ENCODE data around the gene SNRNP27.

The SNRNP27 gene

DNA sequence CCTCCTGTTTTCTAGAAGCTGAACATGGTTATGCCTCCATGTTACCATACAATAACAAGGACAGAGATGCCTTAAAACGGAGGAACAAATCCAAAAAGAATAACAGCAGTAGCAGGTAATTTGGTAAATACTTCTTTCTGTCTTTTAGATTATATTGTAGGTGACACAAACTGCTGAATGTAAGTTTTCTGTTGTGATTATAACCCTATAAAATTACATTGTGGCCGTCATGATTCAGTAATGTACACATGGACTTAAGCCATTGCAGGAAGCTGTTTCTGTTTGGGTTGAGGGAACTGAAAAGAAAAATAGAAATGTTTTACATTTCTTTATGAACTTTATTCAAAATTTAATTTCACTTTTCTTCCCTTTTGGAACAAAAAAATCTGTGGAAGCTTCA is 22.4 kb downstream of the SNRNP27 start:
- no peak for DNase-seq (ENCODE audit: low read depth)

DNA sequence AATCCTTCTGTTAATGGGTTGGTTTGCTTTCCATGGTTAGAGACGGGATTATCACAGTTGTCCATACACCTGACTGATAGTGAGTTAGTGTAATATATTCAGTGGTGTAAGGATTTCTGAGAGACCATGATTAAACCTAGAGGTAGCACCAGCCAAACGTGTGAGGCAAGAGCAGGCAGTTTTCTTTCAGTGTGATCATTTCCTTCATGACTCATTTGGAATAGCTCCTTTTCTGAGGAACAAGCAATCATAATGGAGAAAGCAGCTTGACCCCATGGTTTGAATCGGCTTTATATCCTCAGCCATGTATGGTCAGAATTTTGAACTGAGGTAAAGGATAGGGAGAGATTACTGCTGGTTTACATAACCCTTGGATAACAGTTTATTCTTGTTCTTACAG is 24.1 kb downstream of the SNRNP27 start:
- no peak for DNase-seq (ENCODE audit: low read depth)

DNA sequence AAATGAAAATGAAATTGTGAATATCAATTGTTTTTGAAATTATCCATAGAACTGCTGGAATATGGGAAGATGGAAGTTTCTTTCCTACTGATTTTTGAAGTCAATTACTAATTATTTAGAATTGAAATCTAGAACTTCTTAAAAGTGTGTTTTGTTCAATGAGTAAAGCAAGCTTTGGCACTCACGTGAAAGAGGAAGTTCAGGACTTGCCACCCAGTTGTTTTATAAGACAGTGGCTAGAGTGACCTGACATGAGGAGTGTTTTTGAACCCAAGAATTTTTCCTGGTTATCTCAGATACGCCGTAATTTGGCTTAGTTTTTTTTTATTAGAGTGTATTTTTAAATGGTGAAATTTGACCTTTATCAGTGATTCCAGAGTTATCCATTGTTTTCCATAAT is 24.6 kb downstream of the SNRNP27 start:
- no peak for DNase-seq (ENCODE audit: low read depth)

DNA sequence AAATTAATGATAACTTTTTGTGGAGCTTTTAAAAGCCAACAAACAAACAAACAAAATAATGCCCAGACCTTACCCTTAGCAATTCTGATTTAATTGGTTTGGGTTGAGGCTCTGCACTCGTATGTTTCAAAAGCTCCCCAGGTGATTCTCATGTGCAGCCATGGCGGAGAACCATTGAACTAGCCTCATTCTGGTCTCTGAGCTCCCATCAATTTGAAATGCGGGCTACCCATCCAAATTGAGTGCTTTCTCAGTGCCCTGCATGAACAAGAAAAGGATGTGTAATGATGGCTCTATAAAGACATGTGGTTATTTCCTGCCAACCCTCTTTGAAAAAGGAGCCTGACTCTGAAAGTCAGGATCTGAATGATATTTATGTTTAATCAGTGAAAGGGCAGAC is 29.4 kb downstream of the SNRNP27 start:
- no peak for DNase-seq (ENCODE audit: low read depth)

DNA sequence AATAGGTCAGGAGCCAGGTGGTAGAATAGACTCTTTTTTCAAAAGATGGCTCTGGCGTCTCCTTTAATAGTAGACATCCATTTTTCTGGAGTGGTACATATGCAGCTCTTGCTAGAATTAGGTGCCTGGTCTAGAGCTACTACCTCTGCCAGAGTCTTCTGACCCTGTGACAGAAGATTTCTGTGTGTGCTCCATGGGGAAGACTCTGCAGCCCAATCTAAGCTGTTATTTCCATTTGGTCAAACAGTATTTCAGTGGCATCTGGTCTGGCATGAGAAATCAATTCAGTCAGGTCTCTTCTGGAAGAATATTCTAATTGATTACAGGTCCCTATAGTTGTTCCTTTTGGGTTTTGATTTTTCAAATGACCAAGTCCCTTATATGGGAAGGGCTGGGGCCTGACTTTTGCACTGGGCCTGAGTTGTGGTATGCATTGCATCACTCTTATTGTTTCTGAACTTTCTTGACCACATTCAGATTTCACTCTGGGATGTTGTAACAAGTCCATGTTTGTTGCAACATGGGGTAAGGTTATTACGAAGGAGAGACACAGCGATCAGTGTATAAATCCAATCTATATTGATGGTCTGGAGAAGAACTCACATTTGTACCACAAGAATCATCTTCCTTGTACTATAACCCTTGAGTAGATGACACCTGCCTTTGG is 33.2 kb downstream of the SNRNP27 start:
- no peak for DNase-seq (ENCODE audit: low read depth)

DNA sequence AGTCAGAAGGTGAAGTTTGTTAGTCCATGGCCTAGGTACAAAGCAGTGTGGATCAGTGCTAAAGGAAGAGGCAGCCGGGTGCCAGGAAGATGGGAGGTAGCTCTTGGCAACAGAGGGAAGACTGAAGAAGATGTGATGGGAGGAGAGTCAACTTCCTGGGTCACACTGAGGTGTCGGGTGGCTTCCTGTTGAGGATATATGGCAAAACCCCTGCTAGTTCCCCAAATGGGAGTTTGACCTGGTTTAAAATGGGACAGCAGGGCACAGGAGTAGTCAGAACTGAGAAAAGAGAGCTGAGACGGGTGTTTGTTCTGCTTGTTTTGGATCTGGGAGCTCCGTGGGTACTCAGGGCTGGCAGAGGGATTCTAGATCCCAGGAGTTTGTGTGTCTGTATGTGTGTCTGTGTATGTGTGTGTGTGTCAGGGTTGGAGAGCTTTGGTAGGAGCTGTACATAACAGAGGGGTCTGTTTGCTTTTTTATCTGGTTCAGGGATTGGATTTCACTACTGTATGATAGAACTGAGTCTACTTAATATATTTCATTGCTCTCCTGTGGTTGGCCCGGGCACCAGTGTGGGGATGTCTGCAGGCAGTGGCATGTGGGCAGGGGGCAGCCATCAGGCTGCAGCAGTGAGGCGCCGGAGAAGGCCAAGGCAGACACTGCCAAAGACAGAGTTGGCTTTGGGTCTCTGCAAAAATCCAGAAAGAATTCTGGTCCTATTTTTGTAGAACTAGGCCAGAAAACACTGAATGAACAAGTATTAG is 38.3 kb downstream of the SNRNP27 start:
- no peak for DNase-seq (ENCODE audit: low read depth)

DNA sequence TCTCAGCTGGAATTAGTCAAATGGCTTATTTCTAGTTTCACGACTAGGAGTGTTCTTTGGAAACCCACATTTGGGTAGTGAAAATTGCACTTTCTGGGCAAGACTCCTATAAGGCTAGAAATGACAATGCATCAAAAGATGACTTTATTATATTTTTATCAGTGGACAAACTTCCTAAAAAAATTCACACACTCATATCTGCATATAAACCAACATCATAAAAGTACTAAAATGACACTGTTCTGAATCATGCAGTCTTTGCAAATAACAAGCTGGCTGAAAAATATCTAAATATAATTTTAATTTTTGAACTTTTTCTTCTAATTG is 38.8 kb downstream of the SNRNP27 start:
- DNase-seq (ENCODE audit: low read depth) = no peak

DNA sequence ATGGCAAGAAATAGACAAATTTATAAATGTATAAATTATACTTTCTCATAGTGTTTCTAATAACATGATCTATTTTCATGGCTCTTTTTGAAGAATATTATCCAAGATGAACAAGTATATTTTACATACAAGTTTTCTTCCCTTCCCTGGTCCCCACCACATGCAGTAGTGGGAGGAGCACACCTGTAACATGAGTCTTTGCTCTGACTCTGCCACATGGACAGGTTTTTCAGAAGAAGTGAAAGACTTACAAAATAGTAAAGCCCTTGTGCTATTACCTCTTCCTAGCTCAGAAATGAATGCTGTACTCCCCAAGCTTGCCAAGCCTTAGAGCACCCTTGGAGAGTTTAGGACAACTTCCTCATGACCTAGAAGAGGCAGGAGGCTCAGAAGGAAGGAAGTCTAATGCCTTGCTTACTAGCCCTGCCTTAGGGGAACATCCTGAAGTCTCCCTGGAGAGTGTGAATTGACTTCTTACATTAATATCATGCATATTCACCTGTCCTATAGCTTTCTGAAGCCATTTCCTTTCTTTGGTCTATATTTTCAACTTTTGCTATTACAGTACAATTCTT is 39.6 kb downstream of the SNRNP27 start:
- no peak for DNase-seq (ENCODE audit: low read depth)

DNA sequence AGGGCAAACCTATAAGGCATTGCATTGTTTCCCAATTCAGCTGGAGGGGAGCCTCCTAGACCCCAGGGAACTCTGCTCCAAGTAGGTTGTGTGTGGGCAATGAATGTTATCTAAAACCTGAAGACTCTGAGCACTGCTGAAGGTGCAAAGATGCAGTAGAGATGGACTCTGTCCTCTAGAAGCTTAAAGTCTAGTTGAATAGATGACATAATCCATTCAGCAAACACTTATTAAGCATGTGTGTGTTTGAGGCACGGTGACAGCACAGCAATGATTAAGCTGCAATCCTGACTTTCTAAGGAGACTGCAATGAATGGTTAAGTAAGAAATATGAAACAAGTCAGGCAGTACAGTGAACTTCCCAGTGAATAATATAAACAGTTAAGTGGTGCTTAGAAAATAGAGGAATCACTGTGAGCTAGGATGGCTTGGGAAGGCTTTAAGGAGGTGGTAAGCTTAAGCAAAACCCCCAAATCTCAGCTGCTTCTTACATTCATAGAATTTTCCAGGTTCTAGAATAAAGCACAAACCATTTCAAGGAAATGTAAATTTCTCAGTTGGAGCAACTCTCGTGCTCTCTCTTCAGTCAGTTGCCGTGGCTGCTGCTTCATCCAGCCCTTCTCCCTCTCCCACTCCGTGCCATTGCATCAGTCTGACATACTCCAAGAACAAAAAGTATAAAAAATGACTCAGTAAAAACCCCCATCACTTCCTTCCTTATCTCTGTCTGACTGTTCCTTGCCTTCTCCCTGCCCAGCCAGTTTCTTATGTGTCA is 40.3 kb downstream of the SNRNP27 start:
- no peak for DNase-seq (ENCODE audit: low read depth)

DNA sequence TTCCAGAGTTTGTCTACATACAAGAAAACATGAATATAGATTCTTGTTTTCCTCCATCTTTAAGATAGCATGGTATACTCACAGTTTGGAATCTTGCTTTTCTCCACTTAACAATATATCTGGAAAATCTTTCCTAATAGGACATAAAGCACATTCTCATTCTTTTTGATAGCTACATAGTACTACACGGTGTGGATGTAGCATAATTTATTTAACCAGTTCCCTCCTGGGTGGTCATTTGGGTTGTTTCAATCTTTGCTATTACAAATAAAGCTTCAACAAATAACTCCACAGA is 40.8 kb downstream of the SNRNP27 start:
- DNase-seq (ENCODE audit: low read depth) = no peak

DNA sequence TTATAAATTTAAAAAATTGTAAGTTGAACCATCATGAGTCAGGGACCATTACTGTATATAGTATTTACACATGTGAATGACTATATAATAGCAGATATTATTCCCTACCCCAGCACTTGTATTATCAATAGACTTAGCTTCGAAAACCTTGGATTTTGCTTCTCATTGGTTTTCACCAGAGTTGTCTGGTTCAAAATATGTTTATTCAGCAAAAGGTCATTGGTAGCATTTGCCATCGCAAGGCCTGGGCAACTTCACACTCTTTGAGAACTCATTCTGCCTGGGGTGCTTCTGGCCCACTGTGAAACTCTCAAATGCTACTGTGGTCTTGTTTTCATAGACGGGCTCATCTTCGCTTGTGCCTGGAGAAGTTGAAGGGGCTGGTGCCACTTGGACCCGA is 41.3 kb downstream of the SNRNP27 start:
- no peak for DNase-seq (ENCODE audit: low read depth)

DNA sequence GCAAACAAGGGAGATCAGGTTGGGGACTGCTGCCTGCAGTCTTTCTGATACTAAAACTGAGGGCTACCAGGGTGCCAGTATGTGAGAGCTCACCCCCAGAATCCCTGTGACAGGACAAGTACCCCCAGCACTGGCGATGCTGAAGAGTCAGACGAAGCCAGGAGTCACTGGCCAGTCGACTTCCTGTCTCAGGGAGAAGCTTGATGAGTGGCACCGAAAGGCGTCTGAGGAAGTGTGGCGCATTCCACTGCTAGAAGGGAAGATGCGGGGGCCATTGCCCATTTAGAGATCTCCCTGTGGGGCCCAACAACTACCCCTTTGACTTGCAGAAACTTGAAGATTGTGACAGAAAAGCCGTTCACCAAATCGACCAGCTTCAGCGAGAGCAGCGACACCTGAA is 43.1 kb downstream of the SNRNP27 start:
- DNase-seq (ENCODE audit: low read depth) = no peak

DNA sequence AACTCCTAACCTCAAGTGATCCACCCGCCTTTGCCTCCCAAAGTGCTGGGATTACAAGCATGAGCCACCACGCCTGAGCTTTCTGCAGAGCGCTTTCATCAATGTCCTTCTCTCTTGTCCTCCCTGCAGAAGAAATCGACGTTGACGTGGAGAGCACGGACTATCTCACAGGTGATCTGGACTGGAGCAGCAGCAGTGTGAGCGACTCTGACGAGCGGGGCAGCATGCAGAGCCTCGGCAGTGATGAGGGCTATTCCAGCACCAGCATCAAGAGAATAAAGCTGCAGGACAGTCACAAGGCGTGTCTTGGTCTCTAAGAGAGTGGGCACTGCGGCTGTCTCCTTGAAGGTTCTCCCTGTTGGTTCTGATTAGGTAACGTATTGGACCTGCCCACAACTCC is 44.2 kb downstream of the SNRNP27 start:
- no peak for DNase-seq (ENCODE audit: low read depth)

DNA sequence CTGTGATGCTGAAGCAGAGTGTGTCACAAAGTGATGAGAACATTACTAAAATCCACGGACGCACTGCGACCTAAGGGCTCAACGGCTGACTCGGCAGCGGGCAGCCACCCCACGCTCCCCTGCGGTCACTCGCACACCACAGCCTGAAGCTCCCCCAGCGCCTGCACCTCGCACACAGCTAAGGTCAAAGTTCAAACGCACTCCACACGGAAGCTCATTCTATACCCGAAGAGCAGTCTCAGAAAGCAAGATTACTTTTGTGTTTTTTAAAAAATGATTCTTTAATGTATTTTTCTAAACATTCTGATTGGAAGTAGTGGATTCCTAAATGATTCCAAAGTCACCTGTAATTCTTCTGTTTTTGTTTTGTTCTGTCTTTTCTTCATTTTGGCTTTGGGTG is 46.0 kb downstream of the SNRNP27 start:
- no peak for DNase-seq (ENCODE audit: low read depth)

DNA sequence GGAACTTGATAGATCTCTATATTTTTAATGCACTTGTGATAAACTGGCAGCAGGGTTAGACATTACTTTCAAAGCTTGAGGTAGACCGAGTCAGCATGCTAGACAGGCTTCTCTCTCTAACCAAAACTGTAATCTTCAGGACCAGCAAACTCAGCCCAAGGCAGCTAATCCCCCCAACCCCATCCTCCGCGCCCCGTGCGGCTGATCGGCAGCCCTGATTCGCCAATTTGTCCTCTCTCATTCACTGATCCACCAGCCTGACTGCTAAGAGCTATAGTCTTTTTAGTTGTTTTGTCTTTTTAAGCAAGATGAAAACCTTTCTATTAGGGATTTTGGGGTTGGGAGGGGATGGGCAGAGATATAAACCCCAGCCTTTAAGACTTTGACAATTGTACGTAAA is 46.9 kb downstream of the SNRNP27 start:
- DNase-seq (ENCODE audit: low read depth) = no peak

DNA sequence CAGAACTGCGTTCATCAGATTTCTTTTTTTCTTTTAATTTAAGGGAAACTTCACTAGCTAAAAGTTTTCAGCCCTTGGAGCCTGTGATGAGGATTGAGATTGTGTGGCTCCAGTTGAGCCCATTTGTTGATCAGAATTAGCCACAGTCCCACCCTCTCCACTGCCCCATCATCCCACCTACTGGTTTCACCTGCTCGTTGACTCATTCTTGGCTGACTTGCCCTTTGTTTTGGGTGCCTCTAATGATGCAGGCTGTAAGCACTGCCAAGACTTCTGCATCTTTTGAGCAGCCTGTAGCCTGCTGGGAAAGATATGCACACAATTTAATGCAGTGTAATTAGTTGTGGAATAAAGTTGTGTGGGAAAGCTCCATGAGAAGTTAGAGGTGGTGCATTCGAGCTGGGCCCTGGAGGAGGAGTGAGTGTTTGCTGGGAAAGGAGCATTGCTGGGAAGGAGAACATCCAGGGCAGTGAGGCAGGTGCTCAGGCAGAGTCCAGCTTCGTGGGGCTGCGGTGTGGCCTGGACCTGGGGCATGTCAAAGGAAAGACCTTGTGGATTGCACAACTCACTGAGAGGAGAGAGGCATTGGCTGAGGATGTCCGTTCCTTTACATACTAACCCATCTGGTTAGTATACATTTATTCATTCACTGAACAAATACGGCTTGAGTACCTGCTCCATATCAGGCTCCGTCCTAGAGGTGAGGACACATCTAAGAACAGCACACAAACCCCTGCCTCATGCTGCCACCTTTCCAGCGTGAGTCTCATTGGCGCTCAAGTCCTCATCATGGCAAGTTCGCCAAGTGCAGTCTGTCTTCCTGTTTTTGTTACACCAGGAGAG is 49.5 kb downstream of the SNRNP27 start:
- no peak for DNase-seq (ENCODE audit: low read depth)

DNA sequence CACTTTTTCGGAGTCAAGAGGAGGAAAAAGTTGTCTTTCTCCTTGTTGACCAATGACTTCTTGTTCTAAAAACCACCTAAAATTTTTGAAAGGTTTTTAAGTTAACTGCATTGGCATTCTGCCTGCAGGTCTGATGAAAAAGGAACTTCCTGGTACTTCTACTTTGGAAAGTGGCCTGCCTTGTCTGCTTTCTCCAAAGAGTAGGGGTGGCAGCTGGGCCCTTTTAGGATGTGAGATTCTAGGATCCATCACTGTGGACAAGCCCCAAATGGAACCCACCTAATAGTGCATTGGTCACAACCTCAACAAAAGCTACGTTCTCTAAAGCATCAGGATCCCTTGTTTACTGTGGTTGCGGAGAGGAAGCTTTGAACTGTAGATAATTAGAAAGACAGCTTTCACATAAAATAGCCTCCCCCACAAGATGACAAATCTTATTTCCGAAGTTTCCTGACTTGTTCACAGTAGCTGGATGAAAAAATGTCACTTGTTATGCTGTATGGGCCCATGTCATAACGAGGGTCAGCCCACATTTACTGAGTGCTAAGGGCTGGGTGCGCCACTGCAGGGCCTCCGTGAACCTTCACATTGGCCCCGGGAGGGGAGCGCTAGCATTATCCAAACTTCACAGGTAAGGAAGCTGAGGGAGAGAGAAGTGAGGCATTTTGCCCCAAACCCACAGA is 50.2 kb downstream of the SNRNP27 start:
- no peak for DNase-seq (ENCODE audit: low read depth)

DNA sequence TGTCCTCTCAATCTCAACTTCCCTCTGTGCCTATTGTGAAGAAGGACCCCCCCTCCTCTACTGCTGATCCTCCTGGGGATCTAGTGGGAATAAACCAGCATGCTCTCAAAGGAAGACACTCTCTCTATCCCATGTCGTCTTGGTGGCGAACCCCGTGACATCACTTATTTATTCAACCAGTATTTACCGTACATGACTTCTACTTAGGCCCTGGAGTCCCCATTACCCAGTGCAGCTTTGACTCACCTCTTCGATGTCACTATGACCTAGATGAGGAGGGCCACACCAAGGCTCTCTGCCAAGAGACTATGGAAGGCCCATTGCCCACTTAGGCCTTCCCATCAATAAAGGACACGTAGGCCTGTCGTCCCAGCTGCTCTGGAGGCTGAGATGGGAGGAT is 51.0 kb downstream of the SNRNP27 start:
- no peak for DNase-seq (ENCODE audit: low read depth)

DNA sequence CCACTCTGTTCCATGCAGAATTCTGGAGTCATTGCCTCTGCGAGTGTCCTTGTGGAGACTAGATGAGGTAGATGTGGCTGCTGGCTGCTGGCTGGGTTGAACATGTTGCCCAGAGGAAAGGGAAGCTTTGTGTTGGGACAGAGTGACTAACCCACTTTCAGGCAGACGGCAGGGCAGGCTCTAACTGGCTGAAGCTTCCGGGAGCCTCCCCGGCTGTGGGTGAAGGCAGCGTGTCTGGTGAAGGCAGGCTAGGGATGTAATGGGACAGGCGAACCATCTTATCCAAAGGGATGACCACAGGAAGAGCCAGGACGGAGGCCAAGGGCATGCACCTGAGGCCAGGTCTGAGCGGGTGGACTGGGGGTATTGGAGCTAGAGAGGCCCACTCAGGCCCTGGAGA is 51.7 kb downstream of the SNRNP27 start:
- no peak for DNase-seq (ENCODE audit: low read depth)

DNA sequence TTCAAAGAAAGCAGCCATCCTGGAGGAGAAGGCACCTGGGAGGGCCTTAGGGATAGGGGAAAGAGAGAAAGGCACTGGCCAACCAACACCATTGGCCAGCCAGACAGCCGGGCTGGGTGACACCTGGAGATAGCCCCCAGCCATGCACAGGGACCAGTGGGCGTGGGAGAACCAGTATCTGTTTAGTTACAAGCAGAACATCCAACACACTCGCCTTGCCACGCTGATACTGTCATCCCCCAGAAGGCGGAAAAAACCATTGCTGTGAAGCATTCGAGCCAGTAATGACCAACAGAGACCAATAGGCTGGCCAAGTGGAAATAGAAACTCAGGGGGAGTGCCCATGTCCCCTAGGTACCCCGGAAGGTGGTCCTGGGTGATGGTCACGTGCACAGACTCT is 52.2 kb downstream of the SNRNP27 start:
- no peak for DNase-seq (ENCODE audit: low read depth)
